ENCODE results near the gene HLA-DOA. TPM values are rescaled to one million over a fixed set of nuclear protein-coding genes. Genes with fewer than 3 reads are reported as not detected.
A peak's percentile ranks its signal among the peaks of the same experiment; 100 is the strongest.

Gene HLA-DOA
- total RNA-seq, 2 donors from 2014 or later, result 7.2 to 14.6 TPM

DNA sequence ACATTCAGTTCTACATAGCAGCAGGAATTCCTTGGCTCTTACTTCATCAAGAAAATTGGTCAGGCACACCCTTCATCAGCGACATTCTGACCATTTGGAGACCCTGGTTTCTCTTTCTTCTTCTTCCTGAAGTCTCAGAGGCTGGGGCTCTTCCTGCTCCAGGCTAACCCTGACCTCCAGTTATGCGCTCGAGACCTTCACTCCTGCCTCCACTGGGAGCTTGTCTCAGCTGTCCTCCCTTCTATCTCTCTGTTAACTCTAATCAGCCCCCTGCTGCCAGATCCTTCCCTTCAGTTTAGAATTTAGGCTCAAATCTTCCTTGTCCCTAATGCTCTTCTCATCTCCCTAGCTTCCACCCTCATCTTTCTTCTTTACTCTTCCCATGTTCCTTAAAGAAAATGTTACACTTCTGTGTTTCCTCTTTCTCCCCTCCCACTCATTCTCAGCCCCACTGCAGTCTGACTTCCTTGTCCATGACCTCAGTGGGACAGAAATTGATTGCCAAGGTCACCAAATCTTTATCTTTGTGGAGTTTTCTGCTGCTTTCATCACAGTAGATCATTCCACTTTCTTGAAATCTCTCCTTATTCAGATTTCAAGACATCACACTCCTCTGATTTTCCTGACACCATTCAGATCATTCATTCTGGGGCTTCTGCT is 8.4 kb upstream of the HLA-DOA start:
- H3K9me3 ChIP-seq, result no peaks in the 10 kb centered on the region
- H3K27me3 ChIP-seq (replicated peaks; ENCODE audit: insufficient read depth), result no peaks in the 10 kb centered on the region
- H3K4me3 ChIP-seq, result no peak overlapping the region
- H3K27ac ChIP-seq, result peak overlapping the region in 1 of 2 donors; percentile 50
- WGBS, result 88% methylated on average over 3 of the region's 3 CpGs
- TF ChIP-seq POLR2AphosphoS5 (IDR thresholded peaks at IDR 0.05) (no peak), POLR2A (IDR thresholded peaks at IDR 0.05) (no peak)
- H3K36me3 ChIP-seq, result no peaks in the 10 kb centered on the region
- DNase-seq (ENCODE audit: low spot score), result no peak
- intact Hi-C loops (cut with DNase I), result loop anchor here (2.0 to 10.0 kb wide), 2 partner anchors 65 to 127 kb away; no protein-coding TSS in a partner anchor
- no peaks in the 10 kb centered on the region for H3K4me1 ChIP-seq (replicated peaks)

DNA sequence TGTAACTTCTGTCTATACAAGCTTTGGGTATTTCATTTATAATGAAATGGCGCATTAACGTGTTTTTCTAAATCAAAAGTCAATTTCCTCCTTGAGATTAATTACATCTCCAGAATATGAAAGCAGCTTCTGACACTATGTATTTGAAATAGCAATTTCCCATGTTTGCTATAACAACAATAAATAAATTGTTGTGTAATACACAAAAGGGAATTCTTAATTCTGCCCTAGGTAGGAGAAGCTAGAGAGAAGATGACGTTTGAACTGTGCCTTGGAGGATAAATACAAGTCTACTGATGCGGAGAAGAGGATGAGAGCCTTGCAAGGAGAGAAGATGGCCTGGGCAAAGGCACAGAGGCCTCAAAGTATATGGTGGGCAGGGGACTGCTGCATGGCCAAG is 7.6 kb upstream of the HLA-DOA start:
- no peak overlapping the region for H3K27ac ChIP-seq
- 83% methylated on average over 4 of the region's 4 CpGs for WGBS
- intact Hi-C loops (cut with DNase I), result loop anchor here (2.0 to 10.0 kb wide), 2 partner anchors 66 to 128 kb away; no protein-coding TSS in a partner anchor

DNA sequence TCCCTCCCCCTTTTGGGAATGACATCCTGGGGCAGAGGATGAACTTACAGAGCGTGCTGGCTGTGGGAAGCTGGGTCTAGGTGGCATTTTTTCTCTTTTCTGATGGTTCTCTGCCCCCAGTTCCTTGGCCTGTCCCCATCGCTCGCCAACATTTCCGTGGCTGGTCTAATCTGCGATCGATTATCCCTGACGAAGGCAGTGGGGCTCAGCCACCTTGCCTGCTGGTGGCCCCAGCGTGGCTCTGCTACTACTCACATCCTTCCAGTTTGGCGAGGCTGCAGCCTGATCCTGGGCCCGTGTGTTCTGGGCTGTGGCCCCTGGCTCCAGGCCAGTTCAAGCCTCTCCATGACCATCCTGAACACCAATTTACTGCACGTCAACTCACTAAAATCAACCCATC is 6.4 kb upstream of the HLA-DOA start:
- no peak for DNase-seq (ENCODE audit: low spot score)
- Histone ChIP-seq H3K9me3 (no peaks in the 10 kb centered on the region), H3K27me3 (replicated peaks; ENCODE audit: insufficient read depth) (no peaks in the 10 kb centered on the region), H3K4me1 (replicated peaks) (no peaks in the 10 kb centered on the region), H3K4me3 (no peak overlapping the region), H3K36me3 (no peaks in the 10 kb centered on the region), H3K27ac (no peak overlapping the region)
- WGBS, result 80% methylated on average over 11 of the region's 11 CpGs
- TF ChIP-seq POLR2AphosphoS5 (IDR thresholded peaks at IDR 0.05) (no peak), POLR2A (IDR thresholded peaks at IDR 0.05) (no peak)
- TF ChIP-seq, protein P1, sequence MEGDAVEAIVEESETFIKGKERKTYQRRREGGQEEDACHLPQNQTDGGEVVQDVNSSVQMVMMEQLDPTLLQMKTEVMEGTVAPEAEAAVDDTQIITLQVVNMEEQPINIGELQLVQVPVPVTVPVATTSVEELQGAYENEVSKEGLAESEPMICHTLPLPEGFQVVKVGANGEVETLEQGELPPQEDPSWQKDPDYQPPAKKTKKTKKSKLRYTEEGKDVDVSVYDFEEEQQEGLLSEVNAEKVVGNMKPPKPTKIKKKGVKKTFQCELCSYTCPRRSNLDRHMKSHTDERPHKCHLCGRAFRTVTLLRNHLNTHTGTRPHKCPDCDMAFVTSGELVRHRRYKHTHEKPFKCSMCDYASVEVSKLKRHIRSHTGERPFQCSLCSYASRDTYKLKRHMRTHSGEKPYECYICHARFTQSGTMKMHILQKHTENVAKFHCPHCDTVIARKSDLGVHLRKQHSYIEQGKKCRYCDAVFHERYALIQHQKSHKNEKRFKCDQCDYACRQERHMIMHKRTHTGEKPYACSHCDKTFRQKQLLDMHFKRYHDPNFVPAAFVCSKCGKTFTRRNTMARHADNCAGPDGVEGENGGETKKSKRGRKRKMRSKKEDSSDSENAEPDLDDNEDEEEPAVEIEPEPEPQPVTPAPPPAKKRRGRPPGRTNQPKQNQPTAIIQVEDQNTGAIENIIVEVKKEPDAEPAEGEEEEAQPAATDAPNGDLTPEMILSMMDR (IDR thresholded peaks at IDR 0.05), result no peak
- intact Hi-C loops (cut with DNase I), result loop anchor here (2.0 to 10.0 kb wide), 3 partner anchors 67 to 233 kb away; no protein-coding TSS in a partner anchor

More for the DNA sequence above, 7.6 kb upstream of the HLA-DOA start:
- Histone ChIP-seq H3K36me3 (no peaks in the 10 kb centered on the region), H3K27me3 (replicated peaks; ENCODE audit: insufficient read depth) (no peaks in the 10 kb centered on the region), H3K4me1 (replicated peaks) (no peaks in the 10 kb centered on the region), H3K9me3 (no peaks in the 10 kb centered on the region), H3K4me3 (no peak overlapping the region)
- DNase-seq (ENCODE audit: low spot score), result no peak
- no peak for TF ChIP-seq POLR2A (IDR thresholded peaks at IDR 0.05)
- TF ChIP-seq, protein P1 (IDR thresholded peaks at IDR 0.05), result no peak
- no peak for TF ChIP-seq POLR2AphosphoS5 (IDR thresholded peaks at IDR 0.05)

DNA sequence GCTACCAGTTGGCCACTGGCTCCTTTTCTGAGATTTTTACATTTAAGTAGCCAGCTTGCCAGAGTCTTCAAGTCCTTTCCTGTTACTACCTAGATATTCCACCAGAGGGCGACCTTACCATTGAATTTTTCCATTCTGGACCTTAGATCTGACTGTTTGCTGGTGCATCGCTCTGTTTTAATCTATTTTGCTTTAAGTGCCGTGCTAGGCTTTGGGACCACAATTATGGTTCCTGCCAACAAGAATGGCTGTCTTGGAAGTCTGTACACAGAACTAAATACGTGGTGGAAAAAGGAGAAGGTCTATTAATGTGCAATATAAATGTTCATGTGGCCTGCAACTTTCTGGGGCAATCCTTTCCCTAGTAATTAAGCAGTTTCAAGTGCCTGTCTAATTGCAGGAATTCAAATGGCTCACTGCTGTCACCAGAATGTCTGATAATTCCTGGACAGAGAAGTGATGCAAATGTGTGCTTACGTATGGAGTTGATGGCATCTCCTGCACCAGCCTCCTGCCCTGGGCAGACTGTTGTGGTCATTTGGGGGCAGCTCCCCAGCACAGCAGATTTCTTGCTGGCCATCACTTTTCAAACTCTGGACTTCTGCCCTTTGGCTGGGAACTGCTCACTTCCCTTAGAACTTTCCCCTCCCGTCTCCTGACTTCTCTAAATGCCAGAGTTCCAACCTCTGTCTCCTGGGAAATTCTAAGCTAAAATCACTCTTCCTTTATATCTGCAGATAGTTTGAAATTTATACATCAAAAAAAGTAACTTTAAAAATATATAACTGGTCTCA is 5.6 kb upstream of the HLA-DOA start:
- Histone ChIP-seq H3K27me3 (replicated peaks; ENCODE audit: insufficient read depth) (no peaks in the 10 kb centered on the region), H3K4me1 (replicated peaks) (no peaks in the 10 kb centered on the region), H3K9me3 (no peaks in the 10 kb centered on the region), H3K4me3 (no peak overlapping the region), H3K27ac (no peak overlapping the region), H3K36me3 (no peaks in the 10 kb centered on the region)
- intact Hi-C loops (cut with DNase I), result loop anchor here (2.0 to 10.0 kb wide), 2 partner anchors 130 to 234 kb away; no protein-coding TSS in a partner anchor
- TF ChIP-seq, protein P1 (IDR thresholded peaks at IDR 0.05), result peak; percentile 65 to 88 (median 83)
- no peak for TF ChIP-seq POLR2A (IDR thresholded peaks at IDR 0.05)
- peak; percentile 26 for TF ChIP-seq POLR2AphosphoS5 (IDR thresholded peaks at IDR 0.05)
- DNase-seq (ENCODE audit: low spot score), result peak; percentile 62
- 21% methylated on average over 6 of the region's 6 CpGs for WGBS

DNA sequence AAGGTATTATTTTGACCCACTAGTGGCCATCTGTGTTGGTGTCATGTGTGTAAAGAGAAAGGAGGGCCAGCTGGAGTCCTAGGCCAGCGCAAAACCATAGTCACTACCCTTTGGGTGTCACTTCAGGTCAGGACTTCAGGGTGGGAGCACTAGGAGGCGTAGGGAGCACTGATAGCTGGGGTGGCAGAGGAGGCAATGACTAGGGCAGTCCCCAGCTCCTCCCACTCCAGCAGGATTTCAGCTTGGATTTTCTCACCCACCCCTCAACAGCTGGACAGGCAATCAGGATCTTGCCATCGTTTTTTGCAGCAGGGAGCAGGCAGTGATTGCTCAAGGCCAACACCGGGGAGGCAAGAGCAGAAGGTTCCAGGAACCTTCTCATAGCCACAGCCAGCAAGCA is 4.2 kb upstream of the HLA-DOA start:
- intact Hi-C loops (cut with DNase I), result loop anchor here (2.0 to 10.0 kb wide), 2 partner anchors 131 to 235 kb away; no protein-coding TSS in a partner anchor
- H3K27me3 ChIP-seq (replicated peaks; ENCODE audit: insufficient read depth), result no peaks in the 10 kb centered on the region
- no peak for DNase-seq (ENCODE audit: low spot score)
- 48% methylated on average over 4 of the region's 4 CpGs for WGBS
- H3K27ac ChIP-seq, result no peak overlapping the region
- no peak overlapping the region for H3K4me3 ChIP-seq
- H3K9me3 ChIP-seq, result no peaks in the 10 kb centered on the region
- H3K4me1 ChIP-seq (replicated peaks), result no peaks in the 10 kb centered on the region
- H3K36me3 ChIP-seq, result no peaks in the 10 kb centered on the region
- TF ChIP-seq, protein P1 (IDR thresholded peaks at IDR 0.05), result no peak
- TF ChIP-seq POLR2A (IDR thresholded peaks at IDR 0.05), result no peak
- no peak for TF ChIP-seq POLR2AphosphoS5 (IDR thresholded peaks at IDR 0.05)
